Endothelial cell of umbilical vein (primary cell): Measurements from ENCODE around the gene PLCH1. TPM values are rescaled to one million over a fixed set of nuclear protein-coding genes. Genes with fewer than 3 reads are reported as not detected.

Source experiments
- BruUV-seq: library from RNA; stranded (reverse); fragments of 400-500 nt; replicated peaks from 2 replicates; lab custom pipeline; 2021; lab: Mats Ljungman, UMichigan
- CTCF ChIA-PET: fragments of 300-600, 350-600 bp; sonication (Branson Sonifier 250); formaldehyde crosslinking; loops from one replicate; lab custom pipeline; 2021; ENCODE audit warnings: antibody characterized with exemption, inconsistent platforms; lab: Charles Lee
- POLR2A ChIA-PET: fragments of 300-600, 350-600 bp; sonication (Branson Sonifier 250); formaldehyde crosslinking; loops from one replicate; lab custom pipeline; 2021; ENCODE audit warnings: antibody characterized with exemption, inconsistent platforms; lab: Charles Lee
- DNase-seq: peaks from one replicate; pipeline ENCODE4 v3.0.0-alpha.2; 2011; ENCODE audit warnings: low read depth, low spot score
- FAIRE-seq: peaks from 2 replicates; lab custom pipeline; 2011; peaks lifted over from hg19 to GRCh38; lab: Jason Lieb, UNC
- H2AFZ ChIP-seq: 2 replicates; pipeline ENCODE4 v1.6.0; 2012; ENCODE audit warnings: low read depth, low read length, control low read depth, inconsistent platforms
- H3K27ac ChIP-seq: 2 replicates; pipeline ENCODE4 v1.5.1; 2011; ENCODE audit warnings: low read depth, mild to moderate bottlenecking, control low read depth, low read length, moderate library complexity; ENCODE audit not compliant: insufficient read depth
- H3K27me3 ChIP-seq, 2 experiments: 2 replicates each; pipeline versions ENCODE4 v1.6.0 to v1.6.1; 2011; ENCODE audit warnings: low read length in 2 of 2, mixed read lengths in 1 of 2; ENCODE audit not compliant: control insufficient read depth in 2 of 2, insufficient read depth in 2 of 2
- H3K36me3 ChIP-seq, 2 experiments: 2 replicates in 1 of 2; 3 replicates in 1 of 2; pipeline ENCODE4 v1.5.1; 2011; ENCODE audit warnings: low read length in 2 of 2, mild to moderate bottlenecking in 1 of 2, moderate library complexity in 1 of 2; ENCODE audit not compliant: control insufficient read depth in 2 of 2, insufficient read depth in 2 of 2; ENCODE audit errors: extremely low read depth in 1 of 2
- H3K4me1 ChIP-seq: 3 replicates; pipeline ENCODE4 v1.5.1; 2011; ENCODE audit warnings: mild to moderate bottlenecking, low read length; ENCODE audit not compliant: control insufficient read depth, insufficient read depth; ENCODE audit errors: extremely low read depth
- H3K4me2 ChIP-seq: 2 replicates; pipeline ENCODE4 v1.6.1; 2011; ENCODE audit warnings: low read length, control low read depth, mixed read lengths; ENCODE audit not compliant: insufficient read depth
- H3K4me3 ChIP-seq, 3 experiments: fragments of 200-600 bp in 1 of 3; sonication (generic), shearing (Covaris generic) in 1 of 3; replicated peaks in 1 of 3; 2 replicates each; pipeline ENCODE4 v1.5.1; 2011 to 2016; ENCODE audit warnings: control low read depth in 3 of 3, low read length in 3 of 3, mild to moderate bottlenecking in 2 of 3, inconsistent platforms in 1 of 3, low read depth in 1 of 3, moderate library complexity in 1 of 3; ENCODE audit not compliant: insufficient read depth in 1 of 3
- H3K79me2 ChIP-seq: 2 replicates; pipeline ENCODE4 v1.6.0; 2012; ENCODE audit warnings: low read length, inconsistent platforms; ENCODE audit not compliant: control insufficient read depth, insufficient read depth
- H3K9ac ChIP-seq: replicated peaks from 2 replicates; pipeline ENCODE3; 2011; ENCODE audit warnings: low read length, control low read depth; ENCODE audit not compliant: insufficient read depth; ENCODE audit errors: extremely low read depth
- H3K9me1 ChIP-seq: replicated peaks from 3 replicates; pipeline ENCODE4 v1.6.0; 2011; ENCODE audit warnings: mild to moderate bottlenecking, low read length; ENCODE audit not compliant: control insufficient read depth, insufficient read depth; ENCODE audit errors: extremely low read depth
- H3K9me3 ChIP-seq: replicated peaks from 2 replicates; pipeline ENCODE4 v1.5.1; 2012; ENCODE audit warnings: low read length, inconsistent platforms; ENCODE audit not compliant: control insufficient read depth, insufficient read depth
- H4K20me1 ChIP-seq: replicated peaks from 2 replicates; pipeline ENCODE3; 2011; ENCODE audit warnings: mild to moderate bottlenecking, low read length; ENCODE audit not compliant: control insufficient read depth, insufficient read depth; ENCODE audit errors: extremely low read depth
- EZH2 ChIP-seq: IDR thresholded peaks from 2 replicates; pipeline ENCODE4 v1.6.1; 2012; ENCODE audit warnings: borderline replicate concordance, low read depth, mild to moderate bottlenecking, moderate library complexity, low read length, inconsistent platforms; ENCODE audit not compliant: severe bottlenecking
- MYC ChIP-seq: IDR thresholded peaks from one replicate; pipeline ENCODE4 v1.6.1; 2011; ENCODE audit warnings: mild to moderate bottlenecking, low read depth, low read length
- POLR2AphosphoS5 ChIP-seq: IDR thresholded peaks from 2 replicates; pipeline ENCODE4 v1.6.1; 2012; ENCODE audit warnings: low read depth, mild to moderate bottlenecking, control low read depth, low read length, moderate library complexity; ENCODE audit not compliant: insufficient read depth
- dilution Hi-C: fragments of 300-500 bp; cut with MboI; formaldehyde crosslinking; loops from one replicate; pipeline ENCODE4 v1.15.0; 2019; ENCODE audit warnings: low sequenced_read_pairs; ENCODE audit not compliant: extremely low pct_ligation_motif_present
- intact Hi-C: fragments of 100-400 bp; cut with micrococcal nuclease; formaldehyde crosslinking; loops from one replicate; pipeline ENCODE4 v1.10.0; 2022
- polyA plus RNA-seq, 4 experiments: library from polyadenylated mRNA; depleted of rRNA in 3 of 4; stranded (reverse) in 3 of 4; unstranded in 1 of 4; fragments of >200 nt; gene quantifications; 2 replicates each; pipeline versions ENCODE4 v1.2.1 to v1.2.3, GENCODE V29; 2011 to 2012; ENCODE audit warnings: missing spikeins in 1 of 4
- total RNA-seq: library from RNA; stranded (reverse); gene quantifications from 2 replicates; pipeline ENCODE4 v1.2.3, GENCODE V29; 2021
- TF ChIP-seq, protein P1 (sequence below): IDR thresholded peaks from 2 replicates; pipeline ENCODE4 v1.6.1; 2011; ENCODE audit not compliant: insufficient read depth, insufficient read length

PLCH1 gene
- total and polyA plus RNA-seq, 2 donors (not counting 3 experiments of a cell fraction or from before 2014, with no cell fraction given) = 0.03 TPM; not detected in 1

GRCh38 chr3:155394240-155394639 lies 350.6 kb downstream of the PLCH1 start:
- Histone ChIP-seq H2AFZ (no peak overlapping the region), H3K9ac (no peak overlapping the region), H3K4me2 (no peak overlapping the region), H3K27me3 (no peaks in the 10 kb centered on the region), H3K79me2 (no peaks in the 10 kb centered on the region), H3K4me1 (no peaks in the 10 kb centered on the region), H3K27ac (no peak overlapping the region), H4K20me1 (no peaks in the 10 kb centered on the region), H3K9me3 (no peaks in the 10 kb centered on the region), H3K36me3 (no peaks in the 10 kb centered on the region), H3K9me1 (no peaks in the 10 kb centered on the region), H3K4me3 (no peak overlapping the region)
- DNase-seq (no peak), FAIRE-seq (no peak)
- no TSS peak for BruUV-seq
- ChIA-PET CTCF (no interaction called here), POLR2A (no interaction called here)
- intact Hi-C loops (no loop called here), dilution Hi-C loops (no loop called here)
- no peak for TF ChIP-seq MYC
- TF ChIP-seq, protein P1, sequence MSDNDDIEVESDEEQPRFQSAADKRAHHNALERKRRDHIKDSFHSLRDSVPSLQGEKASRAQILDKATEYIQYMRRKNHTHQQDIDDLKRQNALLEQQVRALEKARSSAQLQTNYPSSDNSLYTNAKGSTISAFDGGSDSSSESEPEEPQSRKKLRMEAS = no peak

- no peak overlapping the region for H2AFZ ChIP-seq
- no peaks in the 10 kb centered on the region for H4K20me1 ChIP-seq
- TF ChIP-seq POLR2AphosphoS5 = no peak
- no peak for TF ChIP-seq EZH2
- CTCF ChIA-PET = no interaction called here
- no peak for FAIRE-seq
- H3K4me2 ChIP-seq = no peak overlapping the region
- intact Hi-C loops (no loop called here), dilution Hi-C loops (no loop called here)
- H3K27ac ChIP-seq = no peak overlapping the region
- H3K9me3 ChIP-seq = no peaks in the 10 kb centered on the region
- H3K79me2 ChIP-seq = no peaks in the 10 kb centered on the region
- no peak overlapping the region for H3K4me3 ChIP-seq
- H3K4me1 ChIP-seq = no peaks in the 10 kb centered on the region
- H3K27me3 ChIP-seq = no peaks in the 10 kb centered on the region
- BruUV-seq = no TSS peak
- H3K9me1 ChIP-seq = no peaks in the 10 kb centered on the region
- no peak overlapping the region for H3K9ac ChIP-seq
- no peaks in the 10 kb centered on the region for H3K36me3 ChIP-seq
- no peak for DNase-seq
- POLR2A ChIA-PET = no interaction called here
Observed at GRCh38 chr3:155393316-155393715, 351.6 kb downstream of the PLCH1 start.
